IMR-90 (cell line): ENCODE data around the gene THAP2. TPM values are rescaled to one million over a fixed set of nuclear protein-coding genes. Genes with fewer than 3 reads are reported as not detected.

ENCODE experiments used
- ATAC-seq: fragments of 200-7000 bp; cut with Tn5 transposase; 2 replicates; pipeline ENCODE4 v1.9.1; 2020; ENCODE audit warnings: low read depth, mild to moderate bottlenecking, moderate library complexity
- BruUV-seq: library from RNA; stranded (reverse); fragments of 400-500 nt; replicated peaks from 2 replicates; lab custom pipeline; 2021; lab: Mats Ljungman, UMichigan
- CTCF ChIA-PET: fragments of 300-600 bp; formaldehyde crosslinking; extraction: SDS; loops from one replicate; lab custom pipeline; 2021; ENCODE audit warnings: antibody characterized with exemption; lab: Yijun Ruan, JAX
- POLR2A ChIA-PET: fragments of 300-600 bp; sonication (Branson Sonifier 250); formaldehyde crosslinking; loops from one replicate; lab custom pipeline; 2022; ENCODE audit warnings: antibody characterized with exemption; ENCODE audit not compliant: unreplicated experiment; lab: Charles Lee
- DNase-seq: peaks from one replicate; pipeline ENCODE4 v3.0.0; 2013
- H2AFZ ChIP-seq: replicated peaks from 2 replicates; pipeline ENCODE3; 2013; ENCODE audit warnings: low read length, mild to moderate bottlenecking; ENCODE audit not compliant: poor library complexity
- H2AK5ac ChIP-seq: 2 replicates; pipeline ENCODE4 v1.6.1; 2013; ENCODE audit warnings: low read depth, low read length, inconsistent platforms
- H2AK9ac ChIP-seq: replicated peaks from 2 replicates; pipeline ENCODE3; 2013; ENCODE audit warnings: mild to moderate bottlenecking, low read depth, low read length, moderate library complexity; ENCODE audit not compliant: poor library complexity
- H2BK120ac ChIP-seq: 2 replicates; pipeline ENCODE4 v1.6.1; 2013; ENCODE audit warnings: low read depth, low read length, inconsistent platforms
- H2BK15ac ChIP-seq: 3 replicates; pipeline ENCODE4 v1.6.1; 2013; ENCODE audit warnings: low read depth, low read length, inconsistent platforms
- H2BK20ac ChIP-seq: 2 replicates; pipeline ENCODE4 v1.6.1; 2013; ENCODE audit warnings: low read depth, mild to moderate bottlenecking, inconsistent platforms, low read length, moderate library complexity
- H2BK5ac ChIP-seq: 2 replicates; pipeline ENCODE4 v1.6.1; 2013; ENCODE audit warnings: mild to moderate bottlenecking, low read depth, low read length, inconsistent platforms; ENCODE audit not compliant: poor library complexity, severe bottlenecking
- H3K14ac ChIP-seq: replicated peaks from 2 replicates; pipeline ENCODE4 v1.6.1; 2013; ENCODE audit warnings: low read depth, low read length, inconsistent platforms
- H3K18ac ChIP-seq: 2 replicates; pipeline ENCODE4 v1.6.1; 2013; ENCODE audit warnings: low read depth, low read length, control low read depth
- H3K23ac ChIP-seq: 2 replicates; pipeline ENCODE4 v1.6.1; 2013; ENCODE audit warnings: low read depth, low read length, inconsistent platforms
- H3K27ac ChIP-seq: 2 replicates; pipeline ENCODE4 v1.5.1; 2013; ENCODE audit warnings: mild to moderate bottlenecking, control low read depth, low read length; ENCODE audit not compliant: insufficient read depth
- H3K27me3 ChIP-seq: 2 replicates; pipeline ENCODE4 v1.6.1; 2013; ENCODE audit warnings: low read length; ENCODE audit not compliant: control insufficient read depth, insufficient read depth
- H3K36me3 ChIP-seq: 2 replicates; pipeline ENCODE4 v1.6.1; 2013; ENCODE audit warnings: low read length, mixed read lengths; ENCODE audit not compliant: control insufficient read depth, insufficient read depth
- H3K4ac ChIP-seq: 2 replicates; pipeline ENCODE4 v1.6.1; 2013; ENCODE audit warnings: low read depth, low read length, inconsistent platforms
- H3K4me1 ChIP-seq: 2 replicates; pipeline ENCODE4 v1.6.1; 2013; ENCODE audit warnings: low read length, mixed read lengths; ENCODE audit not compliant: control insufficient read depth, insufficient read depth
- H3K4me2 ChIP-seq: 2 replicates; pipeline ENCODE4 v1.6.1; 2013; ENCODE audit warnings: low read depth, mild to moderate bottlenecking, control low read depth, low read length, moderate library complexity
- H3K4me3 ChIP-seq: 2 replicates; pipeline ENCODE4 v1.5.1; 2013; ENCODE audit warnings: low read depth, mild to moderate bottlenecking, control low read depth, low read length, moderate library complexity; ENCODE audit not compliant: insufficient read depth
- H3K56ac ChIP-seq: 2 replicates; pipeline ENCODE4 v1.6.1; 2013; ENCODE audit warnings: low read length, inconsistent platforms; ENCODE audit not compliant: insufficient read depth; ENCODE audit errors: extremely low read depth
- H3K79me1 ChIP-seq, 2 experiments: 2 replicates each; pipeline ENCODE4 v1.6.1; 2013; ENCODE audit warnings: low read length in 2 of 2, inconsistent platforms in 1 of 2, low read depth in 1 of 2
- H3K9ac ChIP-seq: 2 replicates; pipeline ENCODE4 v1.6.1; 2013; ENCODE audit warnings: low read depth, low read length, control low read depth
- H3K9me1 ChIP-seq: 2 replicates; pipeline ENCODE4 v1.6.1; 2013; ENCODE audit warnings: low read length, inconsistent platforms; ENCODE audit not compliant: insufficient read depth
- H3K9me3 ChIP-seq: 2 replicates; pipeline ENCODE4 v1.6.1; 2013; ENCODE audit warnings: low read length; ENCODE audit not compliant: control insufficient read depth, insufficient read depth
- H4K20me1 ChIP-seq: 2 replicates; pipeline ENCODE4 v1.6.1; 2013; ENCODE audit warnings: low read length, inconsistent platforms; ENCODE audit not compliant: insufficient read depth
- H4K5ac ChIP-seq: 2 replicates; pipeline ENCODE4 v1.6.1; 2013; ENCODE audit warnings: mild to moderate bottlenecking, low read depth, low read length, control low read depth
- H4K8ac ChIP-seq, 2 experiments: 2 replicates each; pipeline ENCODE4 v1.6.1; 2013; ENCODE audit warnings: low read depth in 2 of 2, low read length in 2 of 2, control low read depth in 1 of 2, inconsistent platforms in 1 of 2
- H4K91ac ChIP-seq: 2 replicates; pipeline ENCODE4 v1.6.1; 2013; ENCODE audit warnings: low read depth, low read length, inconsistent platforms; ENCODE audit not compliant: insufficient read depth
- BHLHE40 ChIP-seq: fragments of 150-350 bp; IDR thresholded peaks from 2 replicates; pipeline ENCODE4 v1.6.1; 2016; ENCODE audit warnings: mild to moderate bottlenecking, low read depth, low read length
- CEBPB ChIP-seq: IDR thresholded peaks from 2 replicates; pipeline ENCODE4 v1.6.1; 2012; ENCODE audit warnings: low read depth, low read length, improper control_type of control experiment
- CHD1 ChIP-seq: IDR thresholded peaks from 2 replicates; pipeline ENCODE4 v1.6.1; 2012; ENCODE audit warnings: low read depth, low read length, improper control_type of control experiment
- CTCF ChIP-seq: conservative IDR thresholded peaks from 2 replicates; pipeline ENCODE4 v1.5.1; 2012; ENCODE audit warnings: mild to moderate bottlenecking, low read depth, low read length, improper control_type of control experiment
- ELK1 ChIP-seq: fragments of 150-350 bp; IDR thresholded peaks from 2 replicates; pipeline ENCODE4 v1.6.1; 2016; ENCODE audit warnings: low read depth, mild to moderate bottlenecking, low read length, moderate library complexity, borderline replicate concordance
- MAFK ChIP-seq: IDR thresholded peaks from 2 replicates; pipeline ENCODE4 v1.6.1; 2012; ENCODE audit warnings: low read depth, low read length, improper control_type of control experiment
- MXI1 ChIP-seq: IDR thresholded peaks from 2 replicates; pipeline ENCODE4 v1.6.1; 2012; ENCODE audit warnings: low read depth, mild to moderate bottlenecking, low read length, moderate library complexity, borderline replicate concordance
- NFE2L2 ChIP-seq: fragments of 150-350 bp; IDR thresholded peaks from 2 replicates; pipeline ENCODE4 v1.6.1; 2016; ENCODE audit warnings: low read depth, mild to moderate bottlenecking, low read length
- RAD21 ChIP-seq: IDR thresholded peaks from 2 replicates; pipeline ENCODE4 v1.6.1; 2012; ENCODE audit warnings: low read length, improper control_type of control experiment
- RCOR1 ChIP-seq: IDR thresholded peaks from 2 replicates; pipeline ENCODE4 v1.6.1; 2012; ENCODE audit warnings: mild to moderate bottlenecking, low read length, improper control_type of control experiment; ENCODE audit not compliant: insufficient replicate concordance
- RFX5 ChIP-seq: IDR thresholded peaks from 2 replicates; pipeline ENCODE4 v1.8.0; 2012; ENCODE audit warnings: low read depth, mild to moderate bottlenecking, low read length, moderate library complexity
- SMC3 ChIP-seq: fragments of 150-350 bp; IDR thresholded peaks from 2 replicates; pipeline ENCODE4 v1.6.1; 2016; ENCODE audit warnings: low read depth, mild to moderate bottlenecking, antibody characterized with exemption, low read length, moderate library complexity
- USF2 ChIP-seq: fragments of 150-350 bp; IDR thresholded peaks from 2 replicates; pipeline ENCODE4 v1.6.1; 2017; ENCODE audit warnings: mild to moderate bottlenecking, antibody characterized with exemption, low read length, low read depth
- WGBS, 2 experiments: methylation state at CpG; one replicate each; pipeline versions ENCODE4 v1.1.5 to v1.1.7; 2013; ENCODE audit warnings: missing lambda C conversion rate in 2 of 2; ENCODE audit not compliant: insufficient read length in 1 of 2; ENCODE audit errors: extremely low coverage in 2 of 2; 5-methylcytosine and 5-hydroxymethylcytosine counted together
- dilution Hi-C: fragments of 300-500 bp; cut with HindIII; formaldehyde crosslinking; loops from one replicate; pipeline ENCODE4 v1.14.3; 2018; ENCODE audit warnings: low sequenced_read_pairs; ENCODE audit not compliant: unreplicated experiment
- in situ Hi-C: fragments of 300-500 bp; cut with MboI; formaldehyde crosslinking; loops from 3 replicates; pipeline ENCODE4 v1.14.3; 2019; ENCODE audit warnings: low sequenced_read_pairs, inconsistent platforms, mixed read lengths
- intact Hi-C: fragments of 100-400 bp; cut with micrococcal nuclease; formaldehyde crosslinking; loops from 2 replicates; pipeline ENCODE4 v1.10.0; 2022
- polyA plus RNA-seq, 3 experiments: library from polyadenylated mRNA; depleted of rRNA; stranded (reverse); fragments of >200 nt; gene quantifications; 2 replicates each; pipeline ENCODE4 v1.2.3, GENCODE V29; 2012; ENCODE audit warnings: low replicate concordance in 1 of 3
- total RNA-seq: library from RNA; depleted of rRNA; stranded (reverse); fragments of >200 nt; gene quantifications from 2 replicates; pipeline ENCODE4 v1.2.3, GENCODE V29; 2012

The THAP2 gene
- total and polyA plus RNA-seq, 2 of the 4 experiments (the other 2 are of a cell fraction): 1.4 to 2.5 TPM

GRCh38 chr12:71704920-71705319 lies 40.8 kb downstream of the THAP2 start:
- H2BK15ac ChIP-seq: no peak overlapping the region
- H3K14ac ChIP-seq: no peak overlapping the region
- no peak overlapping the region for H3K23ac ChIP-seq
- no peak overlapping the region for H3K4ac ChIP-seq
- H2AFZ ChIP-seq: no peak overlapping the region
- no peak overlapping the region for H3K4me3 ChIP-seq
- H2BK5ac ChIP-seq: no peak overlapping the region
- H3K18ac ChIP-seq: no peak overlapping the region
- WGBS, 2 experiments: no CpG with 5 or more reads among the region's 2 CpGs
- no peaks in the 10 kb centered on the region for H3K27me3 ChIP-seq
- no peak overlapping the region for H4K8ac ChIP-seq
- ChIA-PET POLR2A (no interaction called here), CTCF (interaction anchor here (0.7 kb wide), 1 partner anchor 312 kb away, joined by 3 read pairs; no protein-coding TSS in a partner anchor)
- no peak overlapping the region for H2AK5ac ChIP-seq
- BruUV-seq: no TSS peak
- no peak for DNase-seq
- H4K20me1 ChIP-seq: no peaks in the 10 kb centered on the region
- in situ Hi-C loops (no loop called here), intact Hi-C loops (no loop called here), dilution Hi-C loops (loop anchor here (25.0 kb wide), 1 partner anchor 293 kb away; no protein-coding TSS in a partner anchor)
- ATAC-seq: no peak
- H2AK9ac ChIP-seq: no peak overlapping the region
- 0 out of 2 replicates have a peak, but pooled peaks cover under 1% of the 10 kb centered on the region for H3K9me1 ChIP-seq
- no peaks in the 10 kb centered on the region for H3K79me1 ChIP-seq
- no peak overlapping the region for H2BK120ac ChIP-seq
- no peak overlapping the region for H4K91ac ChIP-seq
- H3K56ac ChIP-seq: no peak overlapping the region
- H3K4me2 ChIP-seq: no peak overlapping the region
- H3K36me3 ChIP-seq: no peaks in the 10 kb centered on the region; the same call in 1 of the 2 replicates
- no peak overlapping the region for H3K9ac ChIP-seq
- H2BK20ac ChIP-seq: no peak overlapping the region
- H3K9me3 ChIP-seq: no peaks in the 10 kb centered on the region
- no peak overlapping the region for H4K5ac ChIP-seq
- TF ChIP-seq RFX5: no peak
- TF ChIP-seq CHD1: no peak
- no peak for TF ChIP-seq CEBPB
- no peak for TF ChIP-seq BHLHE40
- TF ChIP-seq MXI1: no peak
- no peak for TF ChIP-seq USF2
- TF ChIP-seq ELK1: no peak
- TF ChIP-seq RAD21: no peak
- TF ChIP-seq NFE2L2: no peak
- no peak for TF ChIP-seq RCOR1
- TF ChIP-seq MAFK: no peak
- no peak for TF ChIP-seq SMC3
- no peak for TF ChIP-seq CTCF
- no peak overlapping the region for H3K27ac ChIP-seq
- peaks cover under 1% of the 10 kb centered on the region; the same call in 1 of the 2 replicates for H3K4me1 ChIP-seq
